Neural progenitor cell (in vitro differentiated cells): ENCODE results near the gene HBQ1.

Experiments
- EZH2 ChIP-seq: fragments of 200-600 bp; sonication (generic); IDR thresholded peaks from 2 replicates; pipeline ENCODE4 v1.6.1; 2017; ENCODE audit warnings: antibody characterized with exemption, mild to moderate bottlenecking, moderate library complexity
- EZH2phosphoT487 ChIP-seq: fragments of 200-600 bp; sonication (generic); IDR thresholded peaks from 2 replicates; pipeline ENCODE4 v1.6.1; 2017; ENCODE audit warnings: antibody characterized with exemption
- TF ChIP-seq, protein P1 (sequence below): fragments of 200-600 bp; sonication (generic); IDR thresholded peaks from 2 replicates; pipeline ENCODE4 v1.5.1; 2017; ENCODE audit warnings: antibody characterized with exemption, mild to moderate bottlenecking

DNA sequence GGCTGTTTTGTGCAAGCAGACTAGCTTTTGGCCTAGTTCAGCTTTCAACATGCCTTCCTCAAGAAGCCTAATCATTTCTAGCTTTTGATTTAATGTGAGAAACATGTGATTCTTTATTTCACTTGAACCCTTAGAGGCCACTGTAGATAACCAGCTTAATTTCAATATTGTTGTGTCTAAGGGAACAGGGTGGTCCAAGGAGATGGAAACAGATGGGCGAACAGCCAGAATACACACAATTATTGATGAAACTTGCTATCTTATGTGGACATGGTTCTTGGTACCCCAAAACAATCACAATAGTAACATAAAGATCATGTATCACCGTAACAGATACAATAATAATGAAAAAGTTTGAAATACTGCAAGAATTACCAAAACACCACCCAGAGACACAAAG is 46.5 kb upstream of the HBQ1 start:
- TF ChIP-seq, protein P1, sequence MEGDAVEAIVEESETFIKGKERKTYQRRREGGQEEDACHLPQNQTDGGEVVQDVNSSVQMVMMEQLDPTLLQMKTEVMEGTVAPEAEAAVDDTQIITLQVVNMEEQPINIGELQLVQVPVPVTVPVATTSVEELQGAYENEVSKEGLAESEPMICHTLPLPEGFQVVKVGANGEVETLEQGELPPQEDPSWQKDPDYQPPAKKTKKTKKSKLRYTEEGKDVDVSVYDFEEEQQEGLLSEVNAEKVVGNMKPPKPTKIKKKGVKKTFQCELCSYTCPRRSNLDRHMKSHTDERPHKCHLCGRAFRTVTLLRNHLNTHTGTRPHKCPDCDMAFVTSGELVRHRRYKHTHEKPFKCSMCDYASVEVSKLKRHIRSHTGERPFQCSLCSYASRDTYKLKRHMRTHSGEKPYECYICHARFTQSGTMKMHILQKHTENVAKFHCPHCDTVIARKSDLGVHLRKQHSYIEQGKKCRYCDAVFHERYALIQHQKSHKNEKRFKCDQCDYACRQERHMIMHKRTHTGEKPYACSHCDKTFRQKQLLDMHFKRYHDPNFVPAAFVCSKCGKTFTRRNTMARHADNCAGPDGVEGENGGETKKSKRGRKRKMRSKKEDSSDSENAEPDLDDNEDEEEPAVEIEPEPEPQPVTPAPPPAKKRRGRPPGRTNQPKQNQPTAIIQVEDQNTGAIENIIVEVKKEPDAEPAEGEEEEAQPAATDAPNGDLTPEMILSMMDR = no peak
- no peak for TF ChIP-seq EZH2
- no peak for TF ChIP-seq EZH2phosphoT487
